ENCODE results near the gene PRR9. TPM values are rescaled to one million over a fixed set of nuclear protein-coding genes. Genes with fewer than 3 reads are reported as not detected.

PRR9 gene
- total RNA-seq, 1 experiment from 2014 or later = not detected

GRCh38 chr1:153203130-153203529 lies 14.3 kb upstream of the PRR9 start, which contains the start of gene LELP1:
LELP1 (plus strand) TSS chr1:153203430; CDS start chr1:153204708, 1,278 bp downstream.
- ChIA-PET CTCF (no interaction called here), POLR2A (no interaction called here)
- Mint-ChIP-seq H3K36me3 (no peaks in the 10 kb centered on the region), H3K27me3 (ENCODE audit: low read depth) (peaks cover 2% of the 10 kb centered on the region; the same call in 1 of the 2 replicates), H3K9me3 (peaks cover 14% of the 10 kb centered on the region), H3K27ac (no peak within 1 kb of the TSS), H3K4me3 (no peak within 1 kb of the TSS), H3K4me1 (peaks cover 5% of the 10 kb centered on the region; the same call in 1 of the 2 replicates)
- ATAC-seq (no peak), DNase-seq (ENCODE audit: low spot score) (no peak)
- no peak for TF ChIP-seq ZNF396 (CRISPR knock-in tag; IDR thresholded peaks at IDR 0.05; ENCODE audit: borderline replicate concordance)
- TF ChIP-seq PRDM15 (CRISPR knock-in tag; IDR thresholded peaks at IDR 0.05) = no peak
- TF ChIP-seq GABPB1 (CRISPR knock-in tag; IDR thresholded peaks at IDR 0.05) = no peak
- no peak for TF ChIP-seq FOXP1 (CRISPR knock-in tag; IDR thresholded peaks at IDR 0.05; ENCODE audit: borderline replicate concordance)
- no peak for TF ChIP-seq ZNF425 (CRISPR knock-in tag; conservative IDR thresholded peaks at IDR 0.05)
- TF ChIP-seq PRRX2 (CRISPR knock-in tag; IDR thresholded peaks at IDR 0.05) = no peak

GRCh38 chr1:153206631-153207030 lies 10.8 kb upstream of the PRR9 start:
- TF ChIP-seq ZSCAN18 (CRISPR knock-in tag; IDR thresholded peaks at IDR 0.05) (no peak), ATF1 (CRISPR knock-in tag; IDR thresholded peaks at IDR 0.05) (no peak), IRF2 (CRISPR knock-in tag; IDR thresholded peaks at IDR 0.05; ENCODE audit: borderline replicate concordance, low read depth) (no peak), NR1H2 (CRISPR knock-in tag; IDR thresholded peaks at IDR 0.05) (no peak), MLX (CRISPR knock-in tag; IDR thresholded peaks at IDR 0.05) (no peak), JAZF1 (CRISPR knock-in tag; IDR thresholded peaks at IDR 0.05) (no peak), ZNF281 (CRISPR knock-in tag; IDR thresholded peaks at IDR 0.05) (no peak)
- H3K4me3 Mint-ChIP-seq = no peak overlapping the region
- ChIA-PET CTCF (interaction anchor here (1.0 to 2.1 kb wide), 3 partner anchors 14 to 336 kb away, joined by 3 to 6 read pairs (median 3); partner anchors contain the start of gene SMCP), POLR2A (no interaction called here)
- peaks cover 12% of the 10 kb centered on the region for H3K27me3 Mint-ChIP-seq (ENCODE audit: low read depth)
- no peak for ATAC-seq
- no peak for DNase-seq (ENCODE audit: low spot score)
- no peak overlapping the region for H3K27ac Mint-ChIP-seq
- peaks cover 13% of the 10 kb centered on the region for H3K4me1 Mint-ChIP-seq
- peaks cover 5% of the 10 kb centered on the region; the same call in 1 of the 2 replicates for H3K9me3 Mint-ChIP-seq
- no peaks in the 10 kb centered on the region for H3K36me3 Mint-ChIP-seq

All from WTC11 (cell line).